ENCODE measurements around the gene CDH23. TPM values are rescaled to one million over a fixed set of nuclear protein-coding genes. Genes with fewer than 3 reads are reported as not detected.

CDH23 gene
- total and polyA plus RNA-seq, 2 donors (not counting 1 experiment from before 2014, with no cell fraction given), result 0.01 to 0.17 TPM

DNA sequence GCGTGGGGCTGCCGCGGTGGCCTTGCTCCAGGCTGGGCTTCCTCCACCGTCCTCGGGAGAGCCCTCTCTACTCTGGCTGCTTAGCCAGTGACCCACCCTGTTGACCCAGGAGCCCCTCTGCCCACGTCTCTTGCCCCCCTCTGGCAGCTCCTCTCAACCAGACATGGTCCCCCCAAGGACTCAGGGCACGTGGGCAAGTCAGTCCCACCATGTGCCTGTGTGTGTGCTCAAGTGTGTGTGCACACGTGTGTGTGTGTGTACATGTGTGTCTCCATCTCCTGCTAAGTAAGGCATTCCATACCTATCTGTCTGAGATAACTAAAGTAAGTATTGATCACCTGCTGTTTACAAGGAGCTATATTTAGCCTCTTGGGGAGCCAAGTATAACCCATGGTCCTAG, 221.9 kb downstream of the CDH23 start:
- H3K4me1 ChIP-seq (ENCODE audit: control insufficient read depth, extremely low read depth, insufficient read depth, low read length), result peaks cover 12% of the 10 kb centered on the region
- no peaks in the 10 kb centered on the region for H3K27me3 ChIP-seq (ENCODE audit: control insufficient read depth, insufficient read depth, low read length)
- no peak overlapping the region for H3K9ac ChIP-seq (ENCODE audit: insufficient read depth, low read length)
- no peaks in the 10 kb centered on the region for H3K36me3 ChIP-seq (ENCODE audit: control insufficient read depth, insufficient read depth, low read length)
- H3K4me3 ChIP-seq (replicated peaks in 1 of 4; ENCODE audit: control extremely low read depth in 1 of 4, insufficient read depth in 1 of 4, low read depth in 3 of 4, low read length in 4 of 4), result no peak overlapping the region
- no peak for DNase-seq (ENCODE audit: low read depth in 2 of 2)
- no peak overlapping the region for H2AFZ ChIP-seq (ENCODE audit: low read length)
- no peak overlapping the region for H3K4me2 ChIP-seq (ENCODE audit: extremely low read depth, insufficient read depth, low read length)
- no peak overlapping the region for H3K27ac ChIP-seq (ENCODE audit: insufficient read depth, low read length)
- no peaks in the 10 kb centered on the region for H4K20me1 ChIP-seq (ENCODE audit: control insufficient read depth, extremely low read depth, insufficient read depth, low read length)
- no peaks in the 10 kb centered on the region for H3K9me3 ChIP-seq (ENCODE audit: control insufficient read depth, insufficient read depth, low read depth, low read length)
- no peaks in the 10 kb centered on the region for H3K79me2 ChIP-seq (ENCODE audit: control insufficient read depth, insufficient read depth, low read length)
- no peak for TF ChIP-seq EZH2 (IDR thresholded peaks at IDR 0.05; ENCODE audit: low read length, missing control alignments)
- TF ChIP-seq, protein P1, sequence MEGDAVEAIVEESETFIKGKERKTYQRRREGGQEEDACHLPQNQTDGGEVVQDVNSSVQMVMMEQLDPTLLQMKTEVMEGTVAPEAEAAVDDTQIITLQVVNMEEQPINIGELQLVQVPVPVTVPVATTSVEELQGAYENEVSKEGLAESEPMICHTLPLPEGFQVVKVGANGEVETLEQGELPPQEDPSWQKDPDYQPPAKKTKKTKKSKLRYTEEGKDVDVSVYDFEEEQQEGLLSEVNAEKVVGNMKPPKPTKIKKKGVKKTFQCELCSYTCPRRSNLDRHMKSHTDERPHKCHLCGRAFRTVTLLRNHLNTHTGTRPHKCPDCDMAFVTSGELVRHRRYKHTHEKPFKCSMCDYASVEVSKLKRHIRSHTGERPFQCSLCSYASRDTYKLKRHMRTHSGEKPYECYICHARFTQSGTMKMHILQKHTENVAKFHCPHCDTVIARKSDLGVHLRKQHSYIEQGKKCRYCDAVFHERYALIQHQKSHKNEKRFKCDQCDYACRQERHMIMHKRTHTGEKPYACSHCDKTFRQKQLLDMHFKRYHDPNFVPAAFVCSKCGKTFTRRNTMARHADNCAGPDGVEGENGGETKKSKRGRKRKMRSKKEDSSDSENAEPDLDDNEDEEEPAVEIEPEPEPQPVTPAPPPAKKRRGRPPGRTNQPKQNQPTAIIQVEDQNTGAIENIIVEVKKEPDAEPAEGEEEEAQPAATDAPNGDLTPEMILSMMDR (conservative IDR thresholded peaks at IDR 0.05 in 1 of 2, IDR thresholded peaks at IDR 0.05 in 1 of 2; ENCODE audit: low read depth in 1 of 2, low read length in 2 of 2), result no peak

- TF ChIP-seq EZH2 (IDR thresholded peaks at IDR 0.05; ENCODE audit: low read length, missing control alignments), result no peak
- TF ChIP-seq, protein P1 (conservative IDR thresholded peaks at IDR 0.05 in 1 of 2, IDR thresholded peaks at IDR 0.05 in 1 of 2; ENCODE audit: low read depth in 1 of 2, low read length in 2 of 2), result no peak
- Histone ChIP-seq H3K4me1 (ENCODE audit: control insufficient read depth, extremely low read depth, insufficient read depth, low read length) (peaks cover 12% of the 10 kb centered on the region), H3K27ac (ENCODE audit: insufficient read depth, low read length) (no peak overlapping the region), H3K27me3 (ENCODE audit: control insufficient read depth, insufficient read depth, low read length) (no peaks in the 10 kb centered on the region), H3K4me3 (replicated peaks in 1 of 4; ENCODE audit: control extremely low read depth in 1 of 4, insufficient read depth in 1 of 4, low read depth in 3 of 4, low read length in 4 of 4) (no peak overlapping the region), H3K36me3 (ENCODE audit: control insufficient read depth, insufficient read depth, low read length) (no peaks in the 10 kb centered on the region), H3K9ac (ENCODE audit: insufficient read depth, low read length) (no peak overlapping the region), H3K9me3 (ENCODE audit: control insufficient read depth, insufficient read depth, low read depth, low read length) (no peaks in the 10 kb centered on the region), H2AFZ (ENCODE audit: low read length) (no peak overlapping the region), H3K4me2 (ENCODE audit: extremely low read depth, insufficient read depth, low read length) (no peak overlapping the region), H3K79me2 (ENCODE audit: control insufficient read depth, insufficient read depth, low read length) (no peaks in the 10 kb centered on the region), H4K20me1 (ENCODE audit: control insufficient read depth, extremely low read depth, insufficient read depth, low read length) (no peaks in the 10 kb centered on the region)
- no peak for DNase-seq (ENCODE audit: low read depth in 2 of 2)
Measured at GRCh38 chr10:71620642-71621041, 223.9 kb downstream of the CDH23 start.

- H3K4me3 ChIP-seq (replicated peaks in 1 of 4; ENCODE audit: control extremely low read depth in 1 of 4, insufficient read depth in 1 of 4, low read depth in 3 of 4, low read length in 4 of 4), result no peak overlapping the region
- peak in 1 of 2 donors; percentile 61 for DNase-seq (ENCODE audit: low read depth in 2 of 2)
- H2AFZ ChIP-seq (ENCODE audit: low read length), result no peak overlapping the region
- H3K4me1 ChIP-seq (ENCODE audit: control insufficient read depth, extremely low read depth, insufficient read depth, low read length), result peaks cover 12% of the 10 kb centered on the region
- no peaks in the 10 kb centered on the region for H3K36me3 ChIP-seq (ENCODE audit: control insufficient read depth, insufficient read depth, low read length)
- H4K20me1 ChIP-seq (ENCODE audit: control insufficient read depth, extremely low read depth, insufficient read depth, low read length), result no peaks in the 10 kb centered on the region
- no peaks in the 10 kb centered on the region for H3K27me3 ChIP-seq (ENCODE audit: control insufficient read depth, insufficient read depth, low read length)
- no peaks in the 10 kb centered on the region for H3K79me2 ChIP-seq (ENCODE audit: control insufficient read depth, insufficient read depth, low read length)
- H3K9me3 ChIP-seq (ENCODE audit: control insufficient read depth, insufficient read depth, low read depth, low read length), result no peaks in the 10 kb centered on the region
- TF ChIP-seq, protein P1 (conservative IDR thresholded peaks at IDR 0.05 in 1 of 2, IDR thresholded peaks at IDR 0.05 in 1 of 2; ENCODE audit: low read depth in 1 of 2, low read length in 2 of 2), result peak in 1 of 2 donors; percentile 3
- no peak for TF ChIP-seq EZH2 (IDR thresholded peaks at IDR 0.05; ENCODE audit: low read length, missing control alignments)
- H3K27ac ChIP-seq (ENCODE audit: insufficient read depth, low read length), result no peak overlapping the region
- H3K4me2 ChIP-seq (ENCODE audit: extremely low read depth, insufficient read depth, low read length), result peak overlapping the region; percentile 3
- H3K9ac ChIP-seq (ENCODE audit: insufficient read depth, low read length), result no peak overlapping the region
Measured at GRCh38 chr10:71621231-71622153, 224.8 kb downstream of the CDH23 start.

All from fibroblast of lung (primary cell).